NCI-H2081 (cell line): ENCODE data around the gene LRRC32.

Experiments
- DNase-seq, 2 experiments: peaks; one replicate each; lab custom pipeline; 2025; lab: John Stamatoyannopoulos, UW

The LRRC32 gene

GRCh38 chr11:76678321-76678720 lies 7.8 kb upstream of the LRRC32 start:
- DNase-seq = no peak

DNA sequence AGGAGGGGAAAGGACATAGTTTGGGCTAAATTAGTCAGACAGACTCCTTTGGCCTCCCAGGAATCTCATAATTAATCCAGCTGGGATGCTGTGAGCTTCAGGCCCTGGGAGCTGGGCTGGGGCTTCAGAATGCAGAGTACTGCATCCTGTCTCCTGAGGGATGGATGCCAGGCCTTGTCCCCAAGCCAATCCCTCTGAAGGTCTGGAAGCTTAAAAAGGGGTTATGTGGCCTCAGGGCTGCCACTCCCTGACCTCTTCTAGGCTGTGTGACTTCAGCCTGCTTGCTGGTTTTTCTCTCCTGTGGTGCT lies 6.9 kb upstream of the LRRC32 start:
- no peak for DNase-seq

DNA sequence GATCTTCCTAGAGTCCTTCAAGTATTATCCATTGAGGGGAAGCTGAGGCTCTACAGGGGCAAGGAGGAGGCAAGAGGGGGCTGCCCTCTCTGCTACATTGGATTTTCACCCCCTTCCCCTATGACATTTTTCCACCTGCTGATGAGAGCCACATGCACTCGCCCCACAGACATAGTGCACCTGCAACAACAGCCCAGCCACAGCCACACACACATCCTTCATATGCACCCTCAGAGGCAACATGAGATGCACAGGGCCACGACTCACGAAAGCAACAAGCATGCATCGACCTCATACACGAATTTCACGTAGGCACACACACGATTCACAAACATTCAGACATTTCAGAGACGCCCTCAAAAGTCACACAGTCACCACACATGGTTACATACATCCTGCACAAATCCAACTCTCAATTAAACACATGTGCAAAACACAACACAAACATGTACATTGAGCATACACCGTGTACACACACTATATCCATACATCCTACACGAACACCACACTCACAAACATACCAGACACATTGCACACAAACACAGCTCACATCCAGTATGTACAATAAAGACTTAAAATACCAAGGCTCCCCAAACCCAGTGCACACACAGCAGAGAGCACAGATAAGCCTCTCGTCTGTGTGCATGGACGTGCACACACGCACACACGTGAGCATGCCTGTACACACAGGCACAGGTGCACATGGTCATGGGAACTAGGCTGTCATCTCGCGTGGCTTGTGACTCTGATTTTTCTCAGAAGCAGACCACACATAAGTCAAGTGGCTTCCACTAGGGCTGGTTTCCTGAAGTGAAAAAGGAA lies 6.3 kb upstream of the LRRC32 start:
- DNase-seq = no peak

- no peak for DNase-seq
These were observed 4.2 kb upstream of the LRRC32 start for GRCh38 chr11:76674517-76675400.

DNA sequence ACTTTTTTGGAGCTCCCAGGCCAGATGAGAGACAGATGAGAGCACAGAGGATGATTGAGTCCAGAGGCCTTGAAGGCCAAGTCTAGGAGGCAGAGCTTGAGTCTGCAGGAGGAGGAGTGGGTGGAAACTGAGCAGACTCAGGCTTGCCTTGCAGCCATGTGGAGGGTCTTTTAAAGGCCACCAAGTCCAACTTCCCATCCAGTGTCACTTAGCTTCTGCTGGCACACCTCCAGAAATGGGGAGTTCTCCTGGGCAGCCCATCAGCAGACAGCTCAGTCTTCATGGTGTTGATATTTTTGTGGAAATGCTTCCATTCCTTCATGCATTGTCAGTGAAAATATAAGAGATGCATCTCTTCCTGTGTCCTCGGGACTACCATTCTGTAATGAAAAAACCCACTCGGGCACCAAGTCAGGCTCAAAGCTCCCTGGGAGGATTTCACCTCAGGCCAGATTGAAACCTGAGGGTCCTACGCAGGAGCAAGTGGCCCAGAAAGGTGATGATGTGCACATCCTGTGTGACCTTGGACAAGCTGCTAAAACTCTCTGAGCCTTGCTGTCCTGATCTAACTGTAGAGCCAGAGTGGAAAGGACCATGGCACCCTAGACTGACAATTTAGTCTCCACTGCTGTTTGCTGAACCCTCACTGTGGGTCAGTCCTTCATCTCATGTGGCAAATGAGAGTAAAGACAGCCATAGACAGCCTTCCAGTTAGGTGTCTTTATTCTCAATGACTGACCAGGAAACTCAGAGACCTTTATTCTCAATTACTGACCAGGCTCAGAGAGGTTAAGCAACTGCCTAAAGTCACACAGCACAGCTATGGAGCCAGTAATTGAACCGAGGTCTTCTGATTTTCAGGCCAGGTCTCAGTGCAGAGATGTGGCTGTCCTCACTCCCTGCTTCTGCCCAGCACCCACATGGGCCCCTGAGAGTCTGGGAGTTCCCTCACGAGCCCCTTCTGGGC lies 2.9 kb upstream of the LRRC32 start:
- no peak for DNase-seq

GRCh38 chr11:76672431-76673175 lies 2.1 kb upstream of the LRRC32 start:
- DNase-seq = no peak

GRCh38 chr11:76671626-76672309 lies 1.2 kb upstream of the LRRC32 start:
- no peak for DNase-seq

GRCh38 chr11:76671237-76671592 lies 668 bp upstream of the LRRC32 start:
- no peak for DNase-seq

DNA sequence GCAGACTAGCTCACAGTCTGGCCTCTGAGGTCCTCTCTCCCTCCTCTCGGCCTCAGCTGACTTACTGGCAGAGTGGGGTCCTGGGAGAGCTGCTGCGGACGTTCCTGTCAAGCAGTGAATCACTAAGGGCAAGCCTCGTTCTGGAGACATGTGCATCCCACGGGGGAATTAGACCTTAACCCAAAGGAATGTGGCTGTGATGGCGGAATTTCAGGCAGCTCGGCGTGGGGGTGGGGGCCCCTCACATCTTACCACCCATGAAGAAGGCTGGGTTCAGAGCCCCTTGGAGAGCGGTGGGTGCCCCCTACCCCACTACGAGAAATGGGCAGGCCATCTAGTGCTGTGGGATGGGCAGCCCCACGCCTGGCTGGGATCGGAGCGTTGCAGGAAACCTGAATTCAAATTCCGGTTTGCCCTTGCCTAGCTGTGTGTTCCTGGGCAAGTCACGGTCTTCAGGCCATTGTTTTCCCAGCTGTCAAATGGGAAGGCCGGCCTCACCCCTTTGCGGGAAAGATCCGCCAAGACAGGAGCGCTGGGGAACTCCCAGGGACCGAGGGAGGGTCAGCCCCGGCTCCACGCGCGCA lies 554 bp downstream of the LRRC32 start:
- no peak for DNase-seq

- no peak for DNase-seq
These were observed 2.0 kb downstream of the LRRC32 start for GRCh38 chr11:76668362-76669155.

- no peak for DNase-seq
These were observed 2.7 kb downstream of the LRRC32 start for GRCh38 chr11:76667856-76668255.

DNA sequence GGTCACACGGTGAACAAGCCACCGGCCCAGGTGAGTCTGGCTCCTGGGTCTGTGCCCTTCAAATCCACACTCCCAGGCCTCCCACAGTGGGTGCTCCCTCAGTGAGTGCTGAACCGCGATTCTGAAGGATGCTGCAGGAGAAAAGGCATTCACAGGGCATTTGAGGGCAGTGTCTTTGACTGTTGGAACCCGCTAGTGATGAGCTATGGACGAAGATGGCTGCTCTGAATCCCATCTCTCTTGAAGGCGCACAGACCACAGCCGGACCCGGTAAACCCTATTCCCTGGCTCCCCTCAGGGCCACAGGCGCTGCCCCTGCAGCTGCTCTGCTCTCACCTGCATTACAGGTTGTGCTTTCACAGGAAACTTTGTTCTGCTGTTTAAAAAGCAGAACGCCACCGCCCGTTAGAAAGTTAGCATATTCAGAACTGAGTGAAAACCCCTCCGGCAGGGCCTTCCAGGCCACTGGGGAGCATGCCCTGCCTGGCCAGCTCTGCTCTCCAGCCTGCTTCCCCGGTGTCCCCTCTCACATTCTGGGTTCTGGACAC lies 3.2 kb downstream of the LRRC32 start:
- no peak for DNase-seq

GRCh38 chr11:76666830-76667229 lies 3.7 kb downstream of the LRRC32 start:
- no peak for DNase-seq

DNA sequence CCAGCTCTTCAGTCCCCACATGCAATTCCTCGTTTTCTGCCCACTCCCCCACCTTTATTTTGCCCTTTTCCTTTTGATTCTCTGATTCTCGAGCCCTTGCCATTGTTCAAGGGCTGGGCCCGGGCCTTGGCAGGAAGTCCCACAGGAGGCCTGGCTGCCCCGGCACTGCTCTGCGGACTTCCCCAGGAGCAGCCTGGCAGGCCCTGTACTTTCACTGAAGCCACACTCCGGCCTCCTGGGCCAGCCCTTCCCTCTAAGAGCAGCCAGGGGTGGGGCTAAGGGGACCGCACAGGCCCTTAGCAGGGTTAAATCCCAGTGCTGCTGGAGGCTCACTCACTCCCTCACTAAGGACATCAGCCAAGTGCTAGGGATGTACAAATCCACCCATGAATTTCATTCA lies 4.1 kb downstream of the LRRC32 start:
- no peak for DNase-seq

GRCh38 chr11:76665921-76666351 lies 4.6 kb downstream of the LRRC32 start:
- DNase-seq = no peak

DNA sequence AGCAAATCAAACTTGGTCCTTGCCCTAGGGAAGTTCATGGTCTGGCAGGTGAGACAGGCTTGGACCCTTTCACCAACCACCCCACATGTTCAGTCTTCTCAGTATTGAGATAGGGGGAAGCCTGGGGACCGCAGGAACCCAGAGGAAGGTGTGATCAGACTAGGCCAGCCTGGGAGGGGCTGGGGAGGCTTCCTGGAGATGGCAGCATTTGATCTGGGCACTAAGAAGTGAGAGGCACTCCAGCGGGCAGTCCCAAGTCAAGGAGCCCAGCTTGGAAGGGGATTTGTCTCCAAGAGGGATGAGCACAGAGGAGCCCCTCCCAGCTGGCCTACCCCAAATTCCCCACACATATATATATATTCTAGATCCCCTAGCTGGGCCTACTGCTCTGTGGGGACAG lies 5.4 kb downstream of the LRRC32 start:
- DNase-seq = no peak

DNA sequence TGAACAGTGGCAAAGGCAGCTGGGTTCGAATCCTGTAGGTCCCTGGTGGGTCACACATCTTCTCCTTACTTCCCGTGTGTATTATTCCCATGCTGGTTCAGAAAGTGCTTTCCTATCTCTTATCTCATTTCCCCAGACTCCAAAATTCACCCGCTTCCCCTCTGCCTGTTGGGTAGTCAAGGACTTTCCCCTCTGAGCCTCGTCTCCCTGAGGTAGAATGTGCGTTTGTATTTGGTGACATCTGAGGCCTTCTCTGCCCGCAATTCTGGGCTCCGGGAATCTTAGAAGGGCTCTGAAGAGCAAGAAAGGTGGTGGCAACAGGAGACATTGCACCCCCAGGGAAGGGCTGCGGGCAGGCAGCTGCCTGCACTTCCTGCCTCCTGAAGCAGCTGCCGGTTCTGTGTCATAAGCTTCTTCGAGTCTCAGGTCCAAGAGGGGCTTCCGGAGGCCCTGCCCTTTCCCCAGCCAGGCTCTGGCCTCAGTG lies 5.9 kb downstream of the LRRC32 start:
- DNase-seq = no peak

GRCh38 chr11:76663912-76664440 lies 6.6 kb downstream of the LRRC32 start:
- DNase-seq = no peak

DNA sequence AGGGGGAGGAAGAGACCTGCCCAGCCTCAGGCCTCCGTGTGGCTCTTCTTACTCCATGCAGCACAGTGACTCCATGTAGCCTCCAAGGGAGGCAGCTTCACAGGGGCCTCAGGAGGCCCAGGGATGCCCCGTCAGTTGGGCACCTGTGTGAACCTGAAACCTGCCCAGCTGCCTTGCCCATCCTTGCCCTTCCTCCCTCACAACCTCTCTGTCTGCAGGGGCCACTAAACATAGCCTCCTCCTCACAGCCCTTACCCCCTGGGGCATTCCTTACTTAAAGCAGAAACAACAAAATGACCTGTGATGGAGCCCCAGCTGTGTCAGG lies 7.1 kb downstream of the LRRC32 start:
- no peak for DNase-seq
